ENCODE measurements around the gene CFAP53. TPM values are rescaled to one million over a fixed set of nuclear protein-coding genes. Genes with fewer than 3 reads are reported as not detected.
A peak's percentile ranks its signal among the peaks of the same experiment; 100 is the strongest.
"Not testable (repeated sequence)": the region's sequence is repeated elsewhere in the genome, so short reads cannot be mapped to it uniquely, and the experiment has no call there.

Gene CFAP53
- total RNA-seq, 6 donors from 2014 or later = 0.34 to 13.6 (median 2.0) TPM

- no peak for DNase-seq
- Histone ChIP-seq H3K36me3 (no peaks in the 10 kb centered on the region), H3K27me3 (no peaks in the 10 kb centered on the region), H3K27ac (no peak overlapping the region), H3K4me3 (no peak overlapping the region), H3K9me3 (no peaks in the 10 kb centered on the region), H3K4me1 (no peaks in the 10 kb centered on the region)
- ATAC-seq (ENCODE audit: low FRiP score in 2 of 2) = peak in 1 of 2 donors; percentile 24
- TF ChIP-seq POLR2A (IDR thresholded peaks at IDR 0.05) (no peak), CTCF (IDR thresholded peaks at IDR 0.05) (no peak), POLR2AphosphoS5 (IDR thresholded peaks at IDR 0.05) (no peak), EP300 (IDR thresholded peaks at IDR 0.05) (no peak)
- 70 to 84% methylated on average over 4 of the region's 4 CpGs for WGBS, 2 donors
These were observed 34.7 kb downstream of the CFAP53 start for GRCh38 chr18:50231621-50232020.

GRCh38 chr18:50220249-50220648 lies 46.0 kb downstream of the CFAP53 start:
- ATAC-seq (ENCODE audit: low FRiP score in 2 of 2); H3K4me1 ChIP-seq; H3K27me3 ChIP-seq; DNase-seq; H3K4me3 ChIP-seq; H3K36me3 ChIP-seq; H3K27ac ChIP-seq: not testable (repeated sequence)
- peaks cover 3 to 15% (median 10%) of the 10 kb centered on the region in 4 donors for H3K9me3 ChIP-seq
- WGBS, 2 donors = 68 to 85% methylated on average over 4 of the region's 4 CpGs

GRCh38 chr18:50218432-50219197 lies 47.7 kb downstream of the CFAP53 start:
- DNase-seq (peak in 1 of 2 donors; percentile 22), ATAC-seq (ENCODE audit: low FRiP score in 2 of 2) (peak; percentile 55 to 59)
- Histone ChIP-seq H3K9me3 (peaks cover 3 to 15% (median 10%) of the 10 kb centered on the region in 4 donors), H3K4me1 (no peaks in the 10 kb centered on the region), H3K4me3 (no peak overlapping the region), H3K36me3 (no peaks in the 10 kb centered on the region), H3K27ac (no peak overlapping the region), H3K27me3 (no peaks in the 10 kb centered on the region)
- peak in 4 of 6 experiments; percentile 14 to 44 (median 32) for TF ChIP-seq CTCF (IDR thresholded peaks at IDR 0.05)
- no peak for TF ChIP-seq POLR2AphosphoS5 (IDR thresholded peaks at IDR 0.05)
- 45 to 58% methylated on average over 7 of the region's 7 CpGs for WGBS, 2 donors

- ATAC-seq (ENCODE audit: low FRiP score in 2 of 2) = no peak
- H3K36me3 ChIP-seq = no peaks in the 10 kb centered on the region
- no peak overlapping the region for H3K4me3 ChIP-seq
- H3K9me3 ChIP-seq = no peaks in the 10 kb centered on the region
- no peak for DNase-seq
- WGBS, 2 donors = 78 to 89% methylated on average over 4 of the region's 4 CpGs
- TF ChIP-seq POLR2A (IDR thresholded peaks at IDR 0.05) = no peak
- TF ChIP-seq EP300 (IDR thresholded peaks at IDR 0.05) = no peak
- no peak for TF ChIP-seq POLR2AphosphoS5 (IDR thresholded peaks at IDR 0.05)
- TF ChIP-seq CTCF (IDR thresholded peaks at IDR 0.05) = no peak
- H3K4me1 ChIP-seq = no peaks in the 10 kb centered on the region
- H3K27me3 ChIP-seq = no peaks in the 10 kb centered on the region
- no peak overlapping the region for H3K27ac ChIP-seq
These were observed 57.0 kb downstream of the CFAP53 start for GRCh38 chr18:50209311-50209710.

- H3K27me3 ChIP-seq = no peaks in the 10 kb centered on the region
- TF ChIP-seq CTCF (IDR thresholded peaks at IDR 0.05) = no peak
- no peak for TF ChIP-seq POLR2A (IDR thresholded peaks at IDR 0.05)
- no peak for TF ChIP-seq POLR2AphosphoS5 (IDR thresholded peaks at IDR 0.05)
- no peak for TF ChIP-seq EP300 (IDR thresholded peaks at IDR 0.05)
- H3K9me3 ChIP-seq = no peaks in the 10 kb centered on the region
- H3K4me1 ChIP-seq = peaks cover 0 to 7% (median 2%) of the 10 kb centered on the region in 4 donors
- ATAC-seq (ENCODE audit: low FRiP score in 2 of 2) (no peak), DNase-seq (no peak)
- H3K27ac ChIP-seq = no peak overlapping the region
- 13 to 55% methylated on average over 1 of the region's 1 CpG for WGBS, 2 donors
- no peaks in the 10 kb centered on the region for H3K36me3 ChIP-seq
- no peak overlapping the region for H3K4me3 ChIP-seq
These were observed 58.6 kb downstream of the CFAP53 start for GRCh38 chr18:50207722-50208121.
